ENCODE measurements around the gene REXO4.

The REXO4 gene

DNA sequence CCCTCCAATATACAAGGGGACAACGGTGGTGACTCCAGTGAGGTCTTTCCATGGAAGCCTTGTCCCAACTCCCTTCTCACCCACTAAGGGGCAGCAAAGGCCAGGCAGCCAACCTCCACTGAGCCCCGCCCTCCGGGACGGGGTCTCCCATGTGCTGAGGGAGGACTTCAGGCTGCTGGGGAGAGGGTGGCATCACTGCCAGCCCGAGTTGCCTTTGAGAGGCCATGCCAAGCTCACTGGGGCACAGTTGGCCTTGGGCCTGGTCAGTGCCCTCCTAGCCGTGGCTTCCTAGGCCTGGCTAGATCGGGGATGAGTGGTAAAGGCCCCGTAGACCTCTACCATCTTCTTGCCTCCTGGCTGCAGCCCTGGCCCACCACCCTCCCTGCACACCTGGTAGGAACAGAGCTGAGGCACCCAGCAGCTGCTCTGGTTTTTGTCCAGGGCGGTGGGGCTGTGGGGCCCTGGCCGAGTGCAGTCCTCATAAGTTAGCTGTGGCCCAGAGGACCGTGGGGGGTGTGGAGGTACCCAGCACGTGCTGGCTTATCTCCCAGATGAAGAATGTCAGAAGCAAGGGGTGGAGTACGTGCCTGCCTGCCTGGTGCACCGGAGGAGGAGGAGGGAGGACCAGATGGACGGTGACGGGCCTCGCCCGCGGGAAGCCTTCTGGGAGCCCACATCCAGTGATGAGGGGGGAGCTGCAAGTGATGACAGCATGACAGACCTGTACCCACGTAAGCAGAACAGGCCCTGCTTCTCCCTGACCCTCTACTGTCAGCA is 58.2 kb downstream of the REXO4 start:
- H3K36me3 Mint-ChIP-seq, result peaks cover 16% of the 10 kb centered on the region
- H3K9me3 Mint-ChIP-seq, result no peaks in the 10 kb centered on the region
- no peak overlapping the region for H3K27ac Mint-ChIP-seq
- peaks cover 46% of the 10 kb centered on the region for H3K4me1 Mint-ChIP-seq
- H3K27me3 Mint-ChIP-seq, result no peaks in the 10 kb centered on the region
- H3K4me3 Mint-ChIP-seq, result no peak overlapping the region

DNA sequence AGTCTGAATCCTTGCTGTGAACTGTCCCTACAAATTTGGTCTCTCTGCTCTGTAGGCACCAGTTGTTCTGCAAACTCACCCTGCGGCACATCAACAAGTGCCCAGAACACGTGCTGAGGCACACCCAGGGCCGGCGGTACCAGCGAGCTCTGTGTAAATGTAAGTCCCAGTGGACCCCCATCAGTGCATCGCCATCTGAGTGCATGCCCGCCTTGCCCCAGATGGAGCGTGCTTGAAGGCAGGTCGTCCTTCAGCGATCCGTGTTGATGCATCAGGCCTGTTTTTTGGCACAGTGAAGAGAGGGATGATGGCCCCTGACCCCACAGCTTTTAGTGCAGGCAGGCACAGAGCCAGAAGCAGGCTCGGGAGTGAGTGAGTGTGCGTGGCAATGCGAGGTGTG is 60.2 kb downstream of the REXO4 start:
- H3K4me3 Mint-ChIP-seq, result peak overlapping the region; percentile 79
- peaks cover 12% of the 10 kb centered on the region for H3K36me3 Mint-ChIP-seq
- H3K9me3 Mint-ChIP-seq, result no peaks in the 10 kb centered on the region
- peaks cover 48% of the 10 kb centered on the region for H3K4me1 Mint-ChIP-seq
- no peaks in the 10 kb centered on the region for H3K27me3 Mint-ChIP-seq
- H3K27ac Mint-ChIP-seq, result peak overlapping the region; percentile 79

DNA sequence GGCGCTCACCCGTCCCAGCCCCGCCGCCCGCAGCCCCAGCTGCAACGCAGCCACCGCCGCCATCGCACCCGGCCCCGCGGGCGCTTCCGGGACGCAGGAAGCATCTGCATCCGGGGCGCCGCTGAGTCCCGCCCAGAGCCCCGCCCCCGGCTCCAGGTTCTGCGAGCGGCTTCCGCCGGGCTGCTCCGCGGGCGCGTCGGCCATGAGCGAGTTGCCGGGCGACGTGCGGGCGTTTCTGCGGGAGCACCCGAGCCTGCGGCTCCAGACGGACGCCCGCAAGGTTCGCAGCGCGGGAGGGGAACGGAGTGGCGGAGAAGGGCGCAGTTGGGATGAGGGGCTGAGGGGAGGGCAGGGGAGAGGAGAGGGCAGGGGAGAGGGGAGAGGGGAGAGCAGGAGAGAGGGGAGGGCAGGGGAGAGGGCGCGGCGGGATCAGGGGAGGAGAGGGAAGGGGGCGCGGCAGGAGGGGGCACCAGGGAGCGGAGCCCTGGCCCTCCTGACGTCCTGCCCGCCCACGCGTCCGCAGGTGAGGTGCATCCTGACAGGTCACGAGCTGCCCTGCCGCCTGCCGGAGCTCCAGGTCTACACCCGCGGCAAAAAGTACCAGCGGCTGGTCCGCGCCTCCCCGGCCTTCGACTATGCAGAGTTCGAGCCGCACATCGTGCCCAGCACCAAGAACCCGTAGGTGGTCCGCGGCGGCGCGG is 61.3 kb downstream of the REXO4 start, which contains the start of the genes SURF1 and SURF2:
Gene SURF1 (minus strand): TSS at position 97 of the 701 bp plus-strand sequence. CDS start 34 bp downstream, at position 63.
Gene SURF2 (plus strand): TSS at position 160 of the 701 bp plus-strand sequence. CDS start 43 bp downstream, at position 203.
- Mint-ChIP-seq H3K4me1 (peaks cover 53% of the 10 kb centered on the region), H3K27ac (peak within 1 kb of the TSS; percentile 72), H3K27me3 (no peaks in the 10 kb centered on the region), H3K9me3 (no peaks in the 10 kb centered on the region), H3K36me3 (peaks cover 8% of the 10 kb centered on the region), H3K4me3 (peak within 1 kb of the TSS; percentile 89)
